Esophagus muscularis mucosa (tissue), 4 donors: Measurements from ENCODE around the gene ARHGAP8. TPM values are rescaled to one million over a fixed set of nuclear protein-coding genes. Genes with fewer than 3 reads are reported as not detected.
"Not testable (repeated sequence)": the region's sequence is repeated elsewhere in the genome, so short reads cannot be mapped to it uniquely, and the experiment has no call there.

Experiments used
- DNase-seq: peaks from one replicate; pipeline ENCODE4 v3.0.0-alpha.2; 2017; ENCODE audit errors: extremely low spot score
- H3K27ac ChIP-seq, 4 donors: fragments of 200-600 bp; sonication (generic); replicated peaks in 1 of 4; 1 replicate in 3 of 4; 2 replicates in 1 of 4; pipeline ENCODE4 v1.5.1; 2016 to 2019; ENCODE audit warnings: mild to moderate bottlenecking in 1 of 4
- H3K27me3 ChIP-seq, 4 donors: fragments of 200-600 bp; sonication (generic); one replicate each; pipeline versions ENCODE4 v1.5.1 to v1.6.0; 2016 to 2019
- H3K36me3 ChIP-seq, 4 donors: fragments of 200-600 bp; sonication (generic); one replicate each; pipeline ENCODE4 v1.5.1; 2016 to 2019
- H3K4me1 ChIP-seq, 4 donors: fragments of 200-600 bp; sonication (generic); one replicate each; pipeline ENCODE4 v1.5.1; 2016 to 2019
- H3K4me3 ChIP-seq, 4 donors: fragments of 200-600 bp; sonication (generic); 1 replicate in 2 of 4; 2 replicates in 2 of 4; pipeline ENCODE4 v1.5.1; 2016 to 2019; ENCODE audit warnings: mild to moderate bottlenecking in 4 of 4, moderate library complexity in 1 of 4
- H3K9me3 ChIP-seq, 4 donors: fragments of 200-600 bp; sonication (generic); 1 replicate in 3 of 4; 2 replicates in 1 of 4; pipeline ENCODE4 v1.5.1; 2016 to 2019
- CTCF ChIP-seq, 3 experiments: fragments of 200-600 bp in 2 of 3; fragments of 450-650 bp in 1 of 3; sonication (generic) in 2 of 3; IDR thresholded peaks; one replicate each; pipeline ENCODE4 v1.5.1; 2017 to 2019; ENCODE audit warnings: antibody characterized with exemption in 3 of 3, mild to moderate bottlenecking in 2 of 3, moderate library complexity in 1 of 3
- EP300 ChIP-seq: sonication (generic); formaldehyde crosslinking; IDR thresholded peaks from one replicate; pipeline ENCODE4 v1.6.1; 2017; ENCODE audit warnings: antibody characterized with exemption
- POLR2A ChIP-seq: fragments of 450-650 bp; IDR thresholded peaks from one replicate; pipeline ENCODE4 v1.6.1; 2017; ENCODE audit warnings: antibody characterized with exemption, moderate library complexity, mild to moderate bottlenecking, low read depth
- POLR2AphosphoS5 ChIP-seq, 2 donors: sonication (generic); formaldehyde crosslinking; IDR thresholded peaks; one replicate each; pipeline ENCODE4 v1.6.1; 2017; ENCODE audit warnings: antibody characterized with exemption in 2 of 2
- WGBS: methylation state at CpG from one replicate; pipeline ENCODE4 v1.1.5; 2018; 5-methylcytosine and 5-hydroxymethylcytosine counted together
- intact Hi-C: fragments of 100-400 bp; cut with DNase I; formaldehyde crosslinking; loops from one replicate; pipeline ENCODE4 v1.15.1; 2023
- total RNA-seq, 4 donors: library from RNA; depleted of rRNA; stranded (reverse); fragments of >200 nt; gene quantifications; one replicate each; pipeline versions ENCODE4 v1.1.0 to v1.2.1, GENCODE V29; 2016

ARHGAP8 gene
- total RNA-seq, 4 donors from 2014 or later = 0.33 to 0.58 TPM; not detected in 2

- Histone ChIP-seq H3K36me3 (peaks cover 0 to 5% (median 0%) of the 10 kb centered on the region in 4 donors), H3K27ac (no peak overlapping the region), H3K4me1 (no peaks in the 10 kb centered on the region), H3K27me3 (no peaks in the 10 kb centered on the region), H3K4me3 (no peak overlapping the region), H3K9me3 (no peaks in the 10 kb centered on the region)
- intact Hi-C loops = no loop called here
- DNase-seq = no peak
- 79% methylated on average over 5 of the region's 14 CpGs for WGBS
- TF ChIP-seq EP300 (no peak), POLR2A (no peak), POLR2AphosphoS5 (IDR thresholded peaks at IDR 0.05) (no peak), CTCF (IDR thresholded peaks at IDR 0.05) (no peak)
These were observed 142.4 kb downstream of the ARHGAP8 start for GRCh38 chr22:44894782-44895181.

DNA sequence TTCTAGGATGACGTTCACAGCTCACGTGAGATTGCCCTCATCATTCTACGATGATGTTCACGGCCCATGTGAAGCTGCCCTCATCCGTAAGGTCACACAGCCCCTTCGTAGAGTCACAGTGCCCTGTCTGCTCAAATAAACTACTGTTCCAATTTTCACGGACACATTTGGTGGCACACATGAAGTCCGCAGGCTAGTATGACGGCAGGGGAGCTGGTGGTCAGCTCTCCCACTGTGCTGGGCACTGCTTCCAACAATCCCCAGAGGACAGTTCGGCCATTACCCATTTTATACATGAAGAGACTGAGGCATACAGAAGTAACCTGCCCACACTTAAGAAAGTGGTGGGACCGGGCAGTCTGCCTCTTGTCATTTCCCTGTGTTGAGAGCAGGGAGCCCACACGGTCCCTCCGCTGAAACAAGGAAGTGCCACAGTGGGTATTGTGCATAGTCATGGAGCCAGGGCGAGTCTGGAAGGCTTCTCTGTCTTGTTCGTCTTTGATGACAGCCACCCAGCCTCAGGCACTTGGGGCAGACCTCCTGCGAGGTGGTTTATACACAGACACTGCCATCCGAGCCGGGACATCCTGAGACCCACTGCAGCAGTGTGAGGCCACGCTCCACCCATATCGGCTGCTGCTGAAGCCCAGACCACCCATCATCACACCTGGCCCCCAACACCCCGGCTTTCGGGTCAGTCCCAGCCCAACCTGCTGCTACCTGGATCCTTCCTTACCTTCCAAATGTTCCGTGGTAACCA is 143.1 kb downstream of the ARHGAP8 start:
- H3K27ac ChIP-seq = no peak overlapping the region
- peaks cover 0 to 5% (median 0%) of the 10 kb centered on the region in 4 donors for H3K36me3 ChIP-seq
- H3K4me3 ChIP-seq = no peak overlapping the region
- no peaks in the 10 kb centered on the region for H3K4me1 ChIP-seq
- TF ChIP-seq POLR2A (no peak), EP300 (no peak), CTCF (IDR thresholded peaks at IDR 0.05) (no peak), POLR2AphosphoS5 (IDR thresholded peaks at IDR 0.05) (no peak)
- DNase-seq = no peak
- WGBS = 95% methylated on average over 18 of the region's 23 CpGs
- H3K9me3 ChIP-seq = peaks cover 0 to 6% (median 5%) of the 10 kb centered on the region in 4 donors
- intact Hi-C loops = no loop called here
- H3K27me3 ChIP-seq = no peaks in the 10 kb centered on the region

GRCh38 chr22:44898236-44898635 is 145.9 kb downstream of the ARHGAP8 start:
- H3K27me3 ChIP-seq = no peaks in the 10 kb centered on the region
- intact Hi-C loops = no loop called here
- peaks cover 0 to 31% (median 28%) of the 10 kb centered on the region in 4 donors for H3K9me3 ChIP-seq
- no peaks in the 10 kb centered on the region for H3K4me1 ChIP-seq
- no peak for TF ChIP-seq POLR2A
- no peak for TF ChIP-seq EP300
- TF ChIP-seq POLR2AphosphoS5 (IDR thresholded peaks at IDR 0.05) = no peak
- TF ChIP-seq CTCF (IDR thresholded peaks at IDR 0.05) = no peak
- peaks cover 0 to 5% (median 0%) of the 10 kb centered on the region in 4 donors for H3K36me3 ChIP-seq
- DNase-seq = no peak
- H3K27ac ChIP-seq = no peak overlapping the region
- WGBS = 92% methylated on average over 6 of the region's 6 CpGs
- no peak overlapping the region for H3K4me3 ChIP-seq

DNA sequence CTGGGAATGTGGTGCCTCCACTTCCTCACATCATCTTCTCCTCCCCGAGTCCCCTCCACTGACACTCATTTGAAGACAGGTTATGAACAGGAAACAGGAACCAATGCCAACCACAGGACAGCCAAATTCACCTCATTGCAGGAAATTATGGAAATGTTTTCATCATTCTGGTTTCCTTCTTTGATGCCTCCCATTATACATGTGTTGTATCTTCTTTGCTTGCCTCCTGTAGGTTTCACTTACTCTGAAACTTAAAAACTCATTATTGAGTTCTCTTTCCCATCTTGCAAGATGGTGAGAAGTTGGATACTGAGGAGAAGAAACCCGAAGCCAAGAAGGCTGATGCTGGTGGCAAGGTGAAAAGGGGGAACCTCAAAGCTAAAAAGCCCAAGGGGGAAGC is 148.9 kb downstream of the ARHGAP8 start:
- intact Hi-C loops = no loop called here
- TF ChIP-seq POLR2A (no peak), CTCF (IDR thresholded peaks at IDR 0.05) (no peak), EP300 (no peak), POLR2AphosphoS5 (IDR thresholded peaks at IDR 0.05) (no peak)

DNA sequence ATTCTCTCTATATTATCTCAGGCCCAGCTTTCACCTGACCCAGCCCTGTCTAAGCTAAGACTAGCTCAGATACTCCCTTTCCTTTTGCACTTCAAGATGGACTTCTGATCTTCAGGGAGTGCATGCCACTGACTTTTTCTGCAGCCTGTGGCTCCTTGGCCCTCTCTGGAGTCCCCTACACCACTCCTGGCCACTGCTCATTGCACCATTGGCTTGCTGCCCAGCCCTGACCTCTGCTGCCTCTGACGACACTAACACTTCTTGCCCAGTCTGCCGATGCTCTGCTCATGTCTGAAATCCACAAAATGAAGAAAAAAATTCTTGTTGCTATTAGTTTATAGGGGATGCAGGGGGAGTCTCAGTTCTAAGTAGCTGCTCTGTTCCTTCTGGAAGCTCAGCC is 150.8 kb downstream of the ARHGAP8 start:
- DNase-seq, H3K36me3 ChIP-seq, H3K27me3 ChIP-seq, H3K4me3 ChIP-seq, intact Hi-C loops, H3K4me1 ChIP-seq, H3K27ac ChIP-seq: not testable (repeated sequence)
- H3K9me3 ChIP-seq = peaks cover 0 to 31% (median 28%) of the 10 kb centered on the region in 4 donors
- WGBS = no CpG with 5 or more reads among the region's 2 CpGs

More for the DNA sequence above, 148.9 kb downstream of the ARHGAP8 start:
- Histone ChIP-seq H3K4me3 (no peak overlapping the region), H3K27ac (no peak overlapping the region), H3K27me3 (no peaks in the 10 kb centered on the region), H3K36me3 (no peaks in the 10 kb centered on the region), H3K4me1 (no peaks in the 10 kb centered on the region), H3K9me3 (peaks cover 0 to 31% (median 28%) of the 10 kb centered on the region in 4 donors)
- WGBS = 88% methylated on average over 2 of the region's 2 CpGs
- DNase-seq = no peak

GRCh38 chr22:44904492-44905152 is 152.2 kb downstream of the ARHGAP8 start:
- H3K4me1 ChIP-seq, H3K27ac ChIP-seq, DNase-seq, H3K36me3 ChIP-seq, H3K4me3 ChIP-seq, intact Hi-C loops, H3K27me3 ChIP-seq: not testable (repeated sequence)
- peaks cover 0 to 31% (median 28%) of the 10 kb centered on the region in 4 donors for H3K9me3 ChIP-seq
- whole genome bisulfite sequencing = 78% methylated on average over 3 of the region's 5 CpGs
